CD4-positive, alpha-beta T cell treated with Interleukin-17A for 1 hour (primary cell): ENCODE results near the gene EPDR1.

ENCODE experiments used
- DNase-seq: peaks from one replicate; pipeline ENCODE4 v3.0.0-alpha.2; 2020

EPDR1 gene

GRCh38 chr7:37920305-37920848, at the start of gene EPDR1:
Gene EPDR1, plus strand, starts transcription at chr7:37920640. Its CDS starts 300 bp downstream, at chr7:37920940.
- peak; percentile 36 for DNase-seq

GRCh38 chr7:37882086-37882485, 38.4 kb upstream of the EPDR1 start:
- DNase-seq, result no peak

GRCh38 chr7:37893359-37893758, 27.1 kb upstream of the EPDR1 start:
- DNase-seq, result no peak

GRCh38 chr7:37894671-37895070, 25.8 kb upstream of the EPDR1 start:
- DNase-seq, result no peak

- no peak for DNase-seq
Observed at GRCh38 chr7:37899712-37900247, 20.7 kb upstream of the EPDR1 start.

GRCh38 chr7:37901236-37901827, 19.1 kb upstream of the EPDR1 start:
- DNase-seq, result peak; percentile 3

- no peak for DNase-seq
Observed at GRCh38 chr7:37901890-37902524, 18.4 kb upstream of the EPDR1 start.

- DNase-seq, result no peak
Observed at GRCh38 chr7:37908221-37908788, 12.1 kb upstream of the EPDR1 start.

- DNase-seq, result no peak
Observed at GRCh38 chr7:37912756-37913155, 7.7 kb upstream of the EPDR1 start.

- no peak for DNase-seq
Observed at GRCh38 chr7:37915438-37915837, 5.0 kb upstream of the EPDR1 start.

- no peak for DNase-seq
Observed at GRCh38 chr7:37916017-37916672, 4.3 kb upstream of the EPDR1 start.

GRCh38 chr7:37916673-37917660, 3.5 kb upstream of the EPDR1 start, which contains the start of gene SFRP4:
Gene SFRP4, minus strand, starts transcription at chr7:37916817. Its CDS starts 280 bp downstream, at chr7:37916537.
- peak; percentile 11 for DNase-seq

- DNase-seq, result no peak
Observed at GRCh38 chr7:37918526-37918925, 1.9 kb upstream of the EPDR1 start.

GRCh38 chr7:37920849-37921805, 687 bp downstream of the EPDR1 start:
- no peak for DNase-seq

GRCh38 chr7:37921876-37922275, 1.4 kb downstream of the EPDR1 start:
- DNase-seq, result no peak

GRCh38 chr7:37923996-37924395, 3.6 kb downstream of the EPDR1 start:
- DNase-seq, result no peak

GRCh38 chr7:37924491-37925041, 4.1 kb downstream of the EPDR1 start:
- DNase-seq, result no peak

GRCh38 chr7:37925620-37926019, 5.2 kb downstream of the EPDR1 start:
- no peak for DNase-seq

GRCh38 chr7:37927773-37928444, 7.5 kb downstream of the EPDR1 start:
- no peak for DNase-seq

GRCh38 chr7:37928878-37929277, 8.4 kb downstream of the EPDR1 start:
- no peak for DNase-seq
